ENCODE measurements around the gene BEND2.

GRCh38 chrX:18220786-18221185 is at the start of gene BEND2:
- TF ChIP-seq CTCF (IDR thresholded peaks at IDR 0.05 in 2 of 3, conservative IDR thresholded peaks at IDR 0.05 in 1 of 3; ENCODE audit: borderline replicate concordance in 1 of 3, insufficient read depth in 1 of 3, low read depth in 2 of 3, low read length in 2 of 3) (no peak), ZBTB33 (IDR thresholded peaks at IDR 0.05; ENCODE audit: extremely low read depth, insufficient replicate concordance, low read length) (no peak), CEBPB (IDR thresholded peaks at IDR 0.05; ENCODE audit: low read depth) (no peak), POLR2A (IDR thresholded peaks at IDR 0.05; ENCODE audit: borderline replicate concordance, extremely low read depth, insufficient read depth, insufficient read length) (no peak), ZFX (IDR thresholded peaks at IDR 0.05) (no peak)

All from HCT116 (cell line).